SK-N-SH treated with all-trans-retinoic acid at 6 μM for 48 hours (cell line): Measurements from ENCODE around the gene ITGA5.

Source experiments
- ATAC-seq: fragments of 200-7000 bp; cut with Tn5 transposase; 3 replicates; pipeline ENCODE4 v1.9.1; 2020; ENCODE audit warnings: mild to moderate bottlenecking, moderate library complexity
- ARNTL ChIP-seq: fragments of 450-650 bp; formaldehyde crosslinking; IDR thresholded peaks from 2 replicates; pipeline ENCODE4 v1.5.0; 2020; ENCODE audit warnings: low read depth, mild to moderate bottlenecking, moderate library complexity, borderline replicate concordance
- BACH2 ChIP-seq: fragments of 250-450 bp; sonication (Bioruptor Pico); IDR thresholded peaks from 2 replicates; pipeline ENCODE4 v1.9.0; 2021; ENCODE audit warnings: mild to moderate bottlenecking, borderline replicate concordance
- CREB5 ChIP-seq: fragments of 250-450 bp; sonication (Bioruptor Pico); IDR thresholded peaks from 2 replicates; pipeline ENCODE4 v1.5.1; 2020; ENCODE audit warnings: low read depth, mild to moderate bottlenecking, moderate library complexity
- CSDC2 ChIP-seq: fragments of 250-450 bp; sonication (Bioruptor Pico); IDR thresholded peaks from 2 replicates; pipeline ENCODE4 v1.5.0; 2020; ENCODE audit warnings: mild to moderate bottlenecking, moderate library complexity
- CSRNP3 ChIP-seq: fragments of 250-450 bp; sonication (Bioruptor Pico); IDR thresholded peaks from 2 replicates; pipeline ENCODE4 v1.5.1; 2021; ENCODE audit warnings: mild to moderate bottlenecking, moderate library complexity
- ESRRG ChIP-seq: fragments of 250-450 bp; sonication (Bioruptor Pico); IDR thresholded peaks from 2 replicates; pipeline ENCODE4 v1.6.1; 2021; ENCODE audit warnings: mild to moderate bottlenecking
- GLIS3 ChIP-seq: fragments of 250-450 bp; sonication (Bioruptor Pico); IDR thresholded peaks from 2 replicates; pipeline ENCODE4 v1.5.0; 2020; ENCODE audit warnings: mild to moderate bottlenecking, moderate library complexity
- ISL1 ChIP-seq: fragments of 250-450 bp; sonication (Bioruptor Pico); IDR thresholded peaks from 2 replicates; pipeline ENCODE4 v2.1.2; 2022; ENCODE audit warnings: mild to moderate bottlenecking, moderate library complexity
- PATZ1 ChIP-seq: fragments of 250-450 bp; sonication (Bioruptor Pico); IDR thresholded peaks from 2 replicates; pipeline ENCODE4 v1.8.0; 2020; ENCODE audit warnings: mild to moderate bottlenecking, moderate library complexity, borderline replicate concordance
- PPARA ChIP-seq: fragments of 250-450 bp; sonication (Bioruptor Pico); IDR thresholded peaks from 2 replicates; pipeline ENCODE4 v1.5.0; 2020; ENCODE audit warnings: mild to moderate bottlenecking, borderline replicate concordance
- RARB ChIP-seq: fragments of 250-450 bp; sonication (Bioruptor Pico); IDR thresholded peaks from 2 replicates; pipeline ENCODE4 v1.8.0; 2021; ENCODE audit warnings: mild to moderate bottlenecking, moderate library complexity
- SNAI2 ChIP-seq: fragments of 250-450 bp; sonication (Bioruptor Pico); IDR thresholded peaks from 2 replicates; pipeline ENCODE4 v1.5.0; 2020; ENCODE audit warnings: mild to moderate bottlenecking, moderate library complexity
- TCF4 ChIP-seq: fragments of 250-450 bp; sonication (Bioruptor Pico); IDR thresholded peaks from 2 replicates; pipeline ENCODE4 v1.8.0; 2021; ENCODE audit warnings: mild to moderate bottlenecking, moderate library complexity, borderline replicate concordance
- TOX ChIP-seq: fragments of 250-450 bp; sonication (Bioruptor Pico); IDR thresholded peaks from 2 replicates; pipeline ENCODE4 v1.8.0; 2021; ENCODE audit warnings: mild to moderate bottlenecking, moderate library complexity, borderline replicate concordance
- TSHZ2 ChIP-seq: fragments of 250-450 bp; sonication (Bioruptor Pico); IDR thresholded peaks from 2 replicates; pipeline ENCODE4 v1.5.0; 2020; ENCODE audit warnings: mild to moderate bottlenecking, moderate library complexity
- ZC3H10 ChIP-seq: fragments of 250-450 bp; sonication (Bioruptor Pico); IDR thresholded peaks from 2 replicates; pipeline ENCODE4 v1.5.1; 2021; ENCODE audit warnings: mild to moderate bottlenecking, moderate library complexity
- ZFP3 ChIP-seq: fragments of 250-450 bp; sonication (Bioruptor Pico); IDR thresholded peaks from 2 replicates; pipeline ENCODE4 v1.5.0; 2020; ENCODE audit warnings: mild to moderate bottlenecking, moderate library complexity
- ZFP30 ChIP-seq: fragments of 450-650 bp; formaldehyde crosslinking; IDR thresholded peaks from 2 replicates; pipeline ENCODE4 v1.5.0; 2022; ENCODE audit warnings: mild to moderate bottlenecking, moderate library complexity
- ZNF565 ChIP-seq: fragments of 450-650 bp; formaldehyde crosslinking; conservative IDR thresholded peaks from 2 replicates; pipeline ENCODE4 v1.5.0; 2020; ENCODE audit warnings: low read depth, mild to moderate bottlenecking, moderate library complexity
- ZNF70 ChIP-seq: fragments of 450-650 bp; formaldehyde crosslinking; IDR thresholded peaks from 2 replicates; pipeline ENCODE4 v1.5.0; 2020; ENCODE audit warnings: mild to moderate bottlenecking, moderate library complexity
- ZNF8 ChIP-seq: fragments of 450-650 bp; formaldehyde crosslinking; IDR thresholded peaks from 2 replicates; pipeline ENCODE4 v1.5.0; 2020; ENCODE audit warnings: mild to moderate bottlenecking, moderate library complexity

ITGA5 gene

GRCh38 chr12:54429014-54429471, 10.0 kb upstream of the ITGA5 start:
- TF ChIP-seq ZFP30 (CRISPR knock-in tag) (no peak), ZNF565 (no peak), ZNF70 (CRISPR knock-in tag) (no peak), ZNF8 (CRISPR knock-in tag) (no peak), TCF4 (no peak), PATZ1 (no peak), ARNTL (CRISPR knock-in tag) (no peak), CSDC2 (CRISPR knock-in tag) (no peak), ZFP3 (CRISPR knock-in tag) (no peak), TOX (CRISPR knock-in tag) (no peak), CSRNP3 (CRISPR knock-in tag) (no peak), TSHZ2 (CRISPR knock-in tag) (no peak), CREB5 (CRISPR knock-in tag) (no peak), RARB (no peak), ESRRG (CRISPR knock-in tag) (no peak), GLIS3 (CRISPR knock-in tag) (no peak), BACH2 (no peak)
- no peak; the same call in 2 of the 3 replicates for ATAC-seq

GRCh38 chr12:54428050-54429013, 9.3 kb upstream of the ITGA5 start:
- peak; percentile 26; the same call in 2 of the 3 replicates for ATAC-seq
- TF ChIP-seq TOX (CRISPR knock-in tag), result no peak
- no peak for TF ChIP-seq ESRRG (CRISPR knock-in tag)
- no peak for TF ChIP-seq ISL1 (CRISPR knock-in tag)
- TF ChIP-seq RARB, result no peak
- TF ChIP-seq CSDC2 (CRISPR knock-in tag), result no peak
- no peak for TF ChIP-seq TCF4
- TF ChIP-seq ZFP30 (CRISPR knock-in tag), result no peak
- TF ChIP-seq GLIS3 (CRISPR knock-in tag), result no peak
- TF ChIP-seq ZC3H10 (CRISPR knock-in tag), result no peak
- TF ChIP-seq PPARA (CRISPR knock-in tag), result no peak
- no peak for TF ChIP-seq CSRNP3 (CRISPR knock-in tag)
- no peak for TF ChIP-seq ZNF565
- no peak for TF ChIP-seq ARNTL (CRISPR knock-in tag)
- TF ChIP-seq BACH2, result no peak
- no peak for TF ChIP-seq SNAI2 (CRISPR knock-in tag)
- no peak for TF ChIP-seq ZNF70 (CRISPR knock-in tag)
- TF ChIP-seq PATZ1, result no peak
- no peak for TF ChIP-seq TSHZ2 (CRISPR knock-in tag)
- TF ChIP-seq ZNF8 (CRISPR knock-in tag), result no peak
